Gastroesophageal sphincter (tissue), 3 donors: ENCODE data around the gene MSX2.

Source experiments
- CTCF ChIP-seq, 4 experiments: fragments of 200-600 bp in 2 of 4; fragments of 450-650 bp in 2 of 4; sonication (generic) in 1 of 4; IDR thresholded peaks; one replicate each; pipeline ENCODE4 v1.5.1; 2017 to 2019; ENCODE audit warnings: antibody characterized with exemption in 4 of 4, mild to moderate bottlenecking in 2 of 4, moderate library complexity in 2 of 4
- EP300 ChIP-seq: sonication (generic); formaldehyde crosslinking; IDR thresholded peaks from one replicate; pipeline ENCODE4 v1.6.1; 2017; ENCODE audit warnings: antibody characterized with exemption, mild to moderate bottlenecking
- POLR2A ChIP-seq, 2 donors: fragments of 450-650 bp; IDR thresholded peaks; one replicate each; pipeline ENCODE4 v1.6.1; 2017; ENCODE audit warnings: antibody characterized with exemption in 2 of 2, mild to moderate bottlenecking in 2 of 2, moderate library complexity in 1 of 2

- no peak for TF ChIP-seq POLR2A (IDR thresholded peaks at IDR 0.05)
- no peak for TF ChIP-seq CTCF (IDR thresholded peaks at IDR 0.05)
- TF ChIP-seq EP300: no peak
These were observed 25.3 kb upstream of the MSX2 start for GRCh38 chr5:174699131-174699530.
